ENCODE data around the gene OLFML2B.

OLFML2B gene

GRCh38 chr1:161949548-161949947 is 74.1 kb downstream of the OLFML2B start:
- H3K4me3 ChIP-seq (ENCODE audit: low read length) = no peak overlapping the region
- no peaks in the 10 kb centered on the region for H3K27me3 ChIP-seq (ENCODE audit: low read depth, low read length)
- H3K4me2 ChIP-seq (ENCODE audit: low read length) = no peak overlapping the region
- no peak overlapping the region for H3K9ac ChIP-seq (ENCODE audit: low read length)
- 0 out of 2 replicates have a peak, but pooled peaks cover 3% of the 10 kb centered on the region for H3K4me1 ChIP-seq (ENCODE audit: low read length)
- H3K9me3 ChIP-seq (ENCODE audit: insufficient read depth, low read length) = no peaks in the 10 kb centered on the region
- TF ChIP-seq EZH2phosphoT487 (IDR thresholded peaks at IDR 0.05; ENCODE audit: low read depth) (no peak), CTCF (IDR thresholded peaks at IDR 0.05; ENCODE audit: low read depth, low read length) (no peak)
- H2AFZ ChIP-seq (ENCODE audit: low read depth, low read length) = no peak overlapping the region
- no peaks in the 10 kb centered on the region for H3K36me3 ChIP-seq (replicated peaks; ENCODE audit: low read depth, low read length)
- no peaks in the 10 kb centered on the region for H4K20me1 ChIP-seq (ENCODE audit: insufficient read depth, low read length)
- no peak overlapping the region for H3K27ac ChIP-seq (ENCODE audit: low read length)
- no peaks in the 10 kb centered on the region for H3K79me2 ChIP-seq (ENCODE audit: low read length)

GRCh38 chr1:161948435-161948834 is 75.2 kb downstream of the OLFML2B start:
- H3K79me2 ChIP-seq (ENCODE audit: low read length) = no peaks in the 10 kb centered on the region
- TF ChIP-seq CTCF (IDR thresholded peaks at IDR 0.05; ENCODE audit: low read depth, low read length) (no peak), EZH2phosphoT487 (IDR thresholded peaks at IDR 0.05; ENCODE audit: low read depth) (no peak)
- H3K36me3 ChIP-seq (replicated peaks; ENCODE audit: low read depth, low read length) = no peaks in the 10 kb centered on the region
- H3K27me3 ChIP-seq (ENCODE audit: low read depth, low read length) = no peaks in the 10 kb centered on the region
- no peak overlapping the region for H3K27ac ChIP-seq (ENCODE audit: low read length)
- H4K20me1 ChIP-seq (ENCODE audit: insufficient read depth, low read length) = no peaks in the 10 kb centered on the region
- no peak overlapping the region for H3K4me3 ChIP-seq (ENCODE audit: low read length)
- H3K4me1 ChIP-seq (ENCODE audit: low read length) = 0 out of 2 replicates have a peak, but pooled peaks cover 3% of the 10 kb centered on the region
- no peaks in the 10 kb centered on the region for H3K9me3 ChIP-seq (ENCODE audit: insufficient read depth, low read length)
- no peak overlapping the region for H2AFZ ChIP-seq (ENCODE audit: low read depth, low read length)
- no peak overlapping the region for H3K4me2 ChIP-seq (ENCODE audit: low read length)
- H3K9ac ChIP-seq (ENCODE audit: low read length) = no peak overlapping the region

- H3K27me3 ChIP-seq (ENCODE audit: low read depth, low read length) = no peaks in the 10 kb centered on the region
- no peak for TF ChIP-seq EZH2phosphoT487 (IDR thresholded peaks at IDR 0.05; ENCODE audit: low read depth)
- TF ChIP-seq CTCF (IDR thresholded peaks at IDR 0.05; ENCODE audit: low read depth, low read length) = no peak
- H3K9me3 ChIP-seq (ENCODE audit: insufficient read depth, low read length) = no peaks in the 10 kb centered on the region
- H3K79me2 ChIP-seq (ENCODE audit: low read length) = no peaks in the 10 kb centered on the region
- H3K27ac ChIP-seq (ENCODE audit: low read length) = no peak overlapping the region
- no peak overlapping the region for H3K4me2 ChIP-seq (ENCODE audit: low read length)
- H2AFZ ChIP-seq (ENCODE audit: low read depth, low read length) = no peak overlapping the region
- no peaks in the 10 kb centered on the region for H3K4me1 ChIP-seq (ENCODE audit: low read length)
- H3K4me3 ChIP-seq (ENCODE audit: low read length) = no peak overlapping the region
- no peak overlapping the region for H3K9ac ChIP-seq (ENCODE audit: low read length)
- no peaks in the 10 kb centered on the region for H4K20me1 ChIP-seq (ENCODE audit: insufficient read depth, low read length)
- no peaks in the 10 kb centered on the region for H3K36me3 ChIP-seq (replicated peaks; ENCODE audit: low read depth, low read length)
Measured at GRCh38 chr1:161946071-161946987, 77.3 kb downstream of the OLFML2B start.

GRCh38 chr1:161945306-161946060 is 78.2 kb downstream of the OLFML2B start:
- TF ChIP-seq EZH2phosphoT487 (IDR thresholded peaks at IDR 0.05; ENCODE audit: low read depth) = no peak
- TF ChIP-seq CTCF (IDR thresholded peaks at IDR 0.05; ENCODE audit: low read depth, low read length) = no peak
- no peak overlapping the region for H3K4me3 ChIP-seq (ENCODE audit: low read length)
- no peak overlapping the region for H3K27ac ChIP-seq (ENCODE audit: low read length)
- no peaks in the 10 kb centered on the region for H3K27me3 ChIP-seq (ENCODE audit: low read depth, low read length)
- H3K36me3 ChIP-seq (replicated peaks; ENCODE audit: low read depth, low read length) = no peaks in the 10 kb centered on the region
- no peaks in the 10 kb centered on the region for H4K20me1 ChIP-seq (ENCODE audit: insufficient read depth, low read length)
- no peaks in the 10 kb centered on the region for H3K4me1 ChIP-seq (ENCODE audit: low read length)
- H3K9me3 ChIP-seq (ENCODE audit: insufficient read depth, low read length) = no peaks in the 10 kb centered on the region
- H2AFZ ChIP-seq (ENCODE audit: low read depth, low read length) = no peak overlapping the region
- no peak overlapping the region for H3K4me2 ChIP-seq (ENCODE audit: low read length)
- H3K79me2 ChIP-seq (ENCODE audit: low read length) = no peaks in the 10 kb centered on the region
- H3K9ac ChIP-seq (ENCODE audit: low read length) = no peak overlapping the region

Data from OCI-LY3 (cell line).